Measurements from ENCODE around the gene ARHGEF10L.
"Not testable (repeated sequence)": the region's sequence is repeated elsewhere in the genome, so short reads cannot be mapped to it uniquely, and the experiment has no call there.

The ARHGEF10L gene

DNA sequence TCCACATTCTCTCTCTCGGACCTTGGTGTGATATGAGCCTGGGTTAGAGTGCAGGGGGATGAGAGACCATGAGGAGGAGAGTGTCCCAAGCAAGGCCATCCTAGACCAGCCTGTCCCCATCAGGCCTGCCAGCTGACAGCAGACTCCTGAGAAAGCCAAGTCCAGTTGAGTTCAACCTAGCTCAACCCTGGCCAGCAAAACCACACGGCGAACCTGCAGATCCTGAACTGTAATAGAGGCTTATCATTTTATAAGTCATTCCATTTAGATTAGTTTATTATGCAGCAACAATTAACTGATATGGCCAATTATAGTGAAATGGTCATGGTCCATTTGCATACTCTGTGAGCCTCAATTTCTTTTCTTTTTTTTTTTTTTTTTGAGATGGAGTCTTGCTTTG is 36.4 kb upstream of the ARHGEF10L start:
- H3K27ac ChIP-seq = peak overlapping the region; percentile 53 to 77
- no peak for DNase-seq (ENCODE audit: low spot score)
- no peak overlapping the region for H3K4me3 ChIP-seq
- TF ChIP-seq, protein P1, sequence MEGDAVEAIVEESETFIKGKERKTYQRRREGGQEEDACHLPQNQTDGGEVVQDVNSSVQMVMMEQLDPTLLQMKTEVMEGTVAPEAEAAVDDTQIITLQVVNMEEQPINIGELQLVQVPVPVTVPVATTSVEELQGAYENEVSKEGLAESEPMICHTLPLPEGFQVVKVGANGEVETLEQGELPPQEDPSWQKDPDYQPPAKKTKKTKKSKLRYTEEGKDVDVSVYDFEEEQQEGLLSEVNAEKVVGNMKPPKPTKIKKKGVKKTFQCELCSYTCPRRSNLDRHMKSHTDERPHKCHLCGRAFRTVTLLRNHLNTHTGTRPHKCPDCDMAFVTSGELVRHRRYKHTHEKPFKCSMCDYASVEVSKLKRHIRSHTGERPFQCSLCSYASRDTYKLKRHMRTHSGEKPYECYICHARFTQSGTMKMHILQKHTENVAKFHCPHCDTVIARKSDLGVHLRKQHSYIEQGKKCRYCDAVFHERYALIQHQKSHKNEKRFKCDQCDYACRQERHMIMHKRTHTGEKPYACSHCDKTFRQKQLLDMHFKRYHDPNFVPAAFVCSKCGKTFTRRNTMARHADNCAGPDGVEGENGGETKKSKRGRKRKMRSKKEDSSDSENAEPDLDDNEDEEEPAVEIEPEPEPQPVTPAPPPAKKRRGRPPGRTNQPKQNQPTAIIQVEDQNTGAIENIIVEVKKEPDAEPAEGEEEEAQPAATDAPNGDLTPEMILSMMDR (IDR thresholded peaks at IDR 0.05) = no peak

DNA sequence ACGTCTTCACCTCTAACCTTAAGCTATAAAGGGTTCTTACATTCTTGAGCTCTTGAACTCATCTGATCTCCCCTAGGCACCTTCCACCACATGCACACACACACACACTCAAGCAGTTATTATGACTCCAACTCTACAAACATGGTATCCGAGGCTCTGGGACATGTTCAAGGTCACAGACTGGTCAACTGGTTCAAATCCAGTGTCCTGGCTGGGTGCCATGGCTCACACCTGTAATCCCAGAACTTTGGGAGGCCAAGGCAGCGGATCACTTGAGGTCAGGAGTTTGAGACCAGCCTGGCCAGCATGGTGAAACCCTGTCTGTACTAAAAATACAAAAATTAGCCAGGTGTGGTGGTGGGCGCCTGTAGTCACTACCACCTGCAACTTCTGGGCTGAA is 32.3 kb upstream of the ARHGEF10L start:
- not testable (repeated sequence) for DNase-seq (ENCODE audit: low spot score); H3K4me3 ChIP-seq; H3K27ac ChIP-seq

DNA sequence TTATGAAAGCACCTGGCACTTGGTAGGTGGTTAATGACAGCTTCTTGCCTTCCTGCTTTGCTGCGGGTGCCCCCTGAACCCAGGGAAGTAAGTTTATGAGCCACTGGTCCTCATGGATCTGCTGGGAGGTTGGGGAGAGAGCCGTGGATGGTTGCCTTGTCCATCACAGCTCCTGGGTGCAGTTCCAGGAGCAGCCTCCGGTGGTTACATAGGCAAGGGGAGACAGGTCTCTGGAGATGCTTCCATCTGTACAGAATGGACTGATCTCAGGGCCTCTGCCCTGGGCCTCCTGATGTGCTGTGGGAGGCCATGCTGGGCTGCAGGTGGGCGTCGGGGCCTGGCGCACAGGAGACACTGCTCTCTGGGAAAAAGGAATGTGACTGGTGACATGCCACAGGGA is 31.6 kb upstream of the ARHGEF10L start:
- DNase-seq (ENCODE audit: low spot score) = no peak
- Histone ChIP-seq H3K27ac (no peak overlapping the region), H3K4me3 (no peak overlapping the region)
- TF ChIP-seq, protein P1 (IDR thresholded peaks at IDR 0.05) = no peak

DNA sequence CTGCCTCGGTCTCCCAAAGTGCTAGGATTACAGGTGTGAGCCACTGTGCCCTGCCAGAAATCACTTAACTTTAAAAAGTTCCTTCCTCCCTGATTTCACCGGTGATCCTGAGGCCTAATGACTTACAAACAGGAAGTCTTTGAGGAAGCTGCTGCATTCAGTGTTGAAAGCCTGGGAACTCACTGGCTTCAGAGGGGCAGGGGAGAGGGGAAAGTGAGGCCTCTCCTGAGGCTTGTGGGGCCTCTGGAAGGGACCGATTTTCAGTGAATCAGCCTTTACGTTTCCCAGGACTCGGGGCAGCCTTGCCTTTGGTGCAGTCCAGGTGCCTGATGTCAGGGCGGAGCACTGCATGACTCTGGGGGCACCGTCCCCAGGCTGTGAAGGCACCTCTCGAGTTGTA is 30.1 kb upstream of the ARHGEF10L start:
- TF ChIP-seq, protein P1 (IDR thresholded peaks at IDR 0.05) = no peak
- Histone ChIP-seq H3K4me3 (no peak overlapping the region), H3K27ac (no peak overlapping the region)
- no peak for DNase-seq (ENCODE audit: low spot score)

DNA sequence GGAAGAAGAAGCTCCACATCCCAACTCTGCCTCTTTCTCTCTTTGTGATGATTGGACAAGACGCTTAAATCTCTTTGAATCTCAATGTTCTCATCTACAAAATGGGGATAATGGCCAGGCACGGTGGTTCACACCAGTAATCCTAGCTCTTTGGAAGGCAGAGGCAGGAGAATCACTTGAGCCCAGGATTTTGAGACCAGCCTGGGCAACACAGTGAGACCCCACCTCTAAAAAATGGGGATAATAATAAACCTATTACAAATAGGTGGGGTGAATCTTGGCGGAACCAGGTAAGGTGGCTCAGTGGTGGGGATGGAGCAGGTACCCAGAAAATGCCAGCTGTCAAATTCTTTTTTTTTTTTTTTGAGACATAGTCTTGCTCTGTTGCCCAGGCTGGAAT is 29.4 kb upstream of the ARHGEF10L start:
- no peak overlapping the region for H3K27ac ChIP-seq
- TF ChIP-seq, protein P1 (IDR thresholded peaks at IDR 0.05) = no peak
- no peak overlapping the region for H3K4me3 ChIP-seq
- no peak for DNase-seq (ENCODE audit: low spot score)

DNA sequence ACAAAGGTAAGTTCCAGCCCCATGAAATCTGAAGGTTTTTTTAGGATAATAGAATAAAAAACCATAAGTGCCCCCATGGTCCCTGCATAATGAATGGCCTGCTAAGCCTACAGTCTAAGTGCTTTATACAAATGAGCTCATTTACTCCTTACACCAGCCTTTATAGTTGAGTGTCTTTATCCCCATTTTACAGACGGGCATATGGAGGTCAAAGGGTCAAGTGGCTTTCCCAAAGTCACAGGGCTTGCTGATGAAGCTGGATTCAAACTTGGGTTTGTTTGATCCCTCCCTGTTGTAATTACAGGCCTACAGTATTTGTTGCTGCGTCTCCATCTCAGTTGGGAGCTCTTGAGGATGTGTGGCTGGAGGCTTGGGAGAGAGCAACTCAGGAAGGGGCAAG is 28.3 kb upstream of the ARHGEF10L start:
- Histone ChIP-seq H3K4me3 (no peak overlapping the region), H3K27ac (no peak overlapping the region)
- no peak for DNase-seq (ENCODE audit: low spot score)
- TF ChIP-seq, protein P1 (IDR thresholded peaks at IDR 0.05) = no peak

DNA sequence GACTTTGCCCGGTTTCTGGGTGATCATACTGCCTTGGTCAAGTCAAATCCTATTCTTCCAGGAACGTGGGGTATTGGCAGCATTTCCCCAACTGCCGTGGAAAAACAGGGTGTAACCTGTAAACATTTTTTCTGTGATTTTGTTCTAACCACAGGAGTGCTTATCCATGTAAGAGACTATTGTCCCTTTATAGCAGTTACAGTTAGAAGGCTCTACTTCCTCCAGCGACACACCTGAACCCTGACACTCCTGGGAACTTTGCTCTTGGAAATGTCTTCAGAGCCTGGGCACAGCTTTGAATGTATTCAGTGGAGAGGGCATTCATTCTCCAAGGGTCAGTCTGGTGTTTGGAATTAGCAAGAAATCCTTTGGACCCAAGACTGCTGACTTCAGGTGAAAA is 26.4 kb upstream of the ARHGEF10L start:
- no peak for DNase-seq (ENCODE audit: low spot score)
- TF ChIP-seq, protein P1 (IDR thresholded peaks at IDR 0.05) = no peak
- Histone ChIP-seq H3K27ac (no peak overlapping the region), H3K4me3 (no peak overlapping the region)

DNA sequence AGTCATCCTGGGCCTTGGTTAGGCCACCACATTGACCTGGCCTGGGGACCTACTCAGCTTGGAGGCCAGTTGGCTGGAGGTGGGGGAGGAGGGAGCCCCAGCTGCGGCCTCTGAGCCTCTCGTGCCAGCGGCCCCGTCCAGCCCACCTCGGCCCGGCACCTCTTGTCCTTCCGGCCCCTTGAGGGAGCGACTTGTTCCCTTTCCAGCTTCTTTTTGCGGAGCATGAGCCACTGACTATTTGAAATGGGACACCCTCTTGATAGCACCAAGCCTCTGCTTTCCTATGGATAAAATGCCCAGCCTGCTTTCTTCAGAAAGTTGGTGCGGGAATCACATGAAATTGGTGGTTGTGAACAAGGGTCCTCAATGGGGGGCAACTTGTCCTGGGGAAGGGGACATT is 24.7 kb upstream of the ARHGEF10L start:
- TF ChIP-seq, protein P1 (IDR thresholded peaks at IDR 0.05) = no peak
- no peak overlapping the region for H3K27ac ChIP-seq
- H3K4me3 ChIP-seq = no peak overlapping the region
- no peak for DNase-seq (ENCODE audit: low spot score)

All from coronary artery (tissue), 2 donors.